Immature natural killer cell (primary cell): ENCODE data around the gene PRMT3. TPM values are rescaled to one million over a fixed set of nuclear protein-coding genes. Genes with fewer than 3 reads are reported as not detected.
"Not testable (repeated sequence)": the region's sequence is repeated elsewhere in the genome, so short reads cannot be mapped to it uniquely, and the experiment has no call there.

ENCODE experiments used
- DNase-seq, 3 donors: peaks; one replicate each; pipeline ENCODE4 v3.0.0; 2022; ENCODE audit warnings: mixed read lengths in 1 of 3
- H3K27ac Mint-ChIP-seq, 6 donors: one replicate each; pipeline ENCODE4 v1.8.0; 2020; ENCODE audit warnings: mixed read lengths in 6 of 6, mild to moderate bottlenecking in 5 of 6, inconsistent platforms in 4 of 6, moderate library complexity in 3 of 6
- H3K27me3 Mint-ChIP-seq, 3 donors: one replicate each; pipeline ENCODE4 v1.8.0; 2020 to 2021; ENCODE audit warnings: low read depth in 3 of 3, mild to moderate bottlenecking in 3 of 3, mixed read lengths in 3 of 3, moderate library complexity in 3 of 3, inconsistent platforms in 1 of 3
- H3K36me3 Mint-ChIP-seq, 3 donors: one replicate each; pipeline ENCODE4 v1.8.0; 2020; ENCODE audit warnings: mixed read lengths in 3 of 3, inconsistent platforms in 2 of 3, mild to moderate bottlenecking in 2 of 3
- H3K4me1 Mint-ChIP-seq, 2 donors: one replicate each; pipeline ENCODE4 v1.8.0; 2020; ENCODE audit warnings: inconsistent platforms in 2 of 2, mild to moderate bottlenecking in 2 of 2, mixed read lengths in 2 of 2, moderate library complexity in 1 of 2
- H3K4me3 Mint-ChIP-seq, 5 donors: one replicate each; pipeline ENCODE4 v1.8.0; 2020; ENCODE audit warnings: mild to moderate bottlenecking in 5 of 5, mixed read lengths in 5 of 5, inconsistent platforms in 3 of 5, moderate library complexity in 3 of 5
- H3K9me3 Mint-ChIP-seq, 6 donors: one replicate each; pipeline ENCODE4 v1.8.0; 2020; ENCODE audit warnings: mild to moderate bottlenecking in 6 of 6, mixed read lengths in 6 of 6, inconsistent platforms in 4 of 6, moderate library complexity in 3 of 6
- polyA plus RNA-seq, 3 donors: library from polyadenylated mRNA; unstranded; fragments of 300-500 nt; fragmentation: Illumina TruSeq; gene quantifications; one replicate each; pipeline ENCODE4 v1.2.3, GENCODE V29; 2021

The PRMT3 gene
- polyA plus RNA-seq, 3 donors from 2014 or later = 4.2 to 5.1 (median 5.0) TPM

DNA sequence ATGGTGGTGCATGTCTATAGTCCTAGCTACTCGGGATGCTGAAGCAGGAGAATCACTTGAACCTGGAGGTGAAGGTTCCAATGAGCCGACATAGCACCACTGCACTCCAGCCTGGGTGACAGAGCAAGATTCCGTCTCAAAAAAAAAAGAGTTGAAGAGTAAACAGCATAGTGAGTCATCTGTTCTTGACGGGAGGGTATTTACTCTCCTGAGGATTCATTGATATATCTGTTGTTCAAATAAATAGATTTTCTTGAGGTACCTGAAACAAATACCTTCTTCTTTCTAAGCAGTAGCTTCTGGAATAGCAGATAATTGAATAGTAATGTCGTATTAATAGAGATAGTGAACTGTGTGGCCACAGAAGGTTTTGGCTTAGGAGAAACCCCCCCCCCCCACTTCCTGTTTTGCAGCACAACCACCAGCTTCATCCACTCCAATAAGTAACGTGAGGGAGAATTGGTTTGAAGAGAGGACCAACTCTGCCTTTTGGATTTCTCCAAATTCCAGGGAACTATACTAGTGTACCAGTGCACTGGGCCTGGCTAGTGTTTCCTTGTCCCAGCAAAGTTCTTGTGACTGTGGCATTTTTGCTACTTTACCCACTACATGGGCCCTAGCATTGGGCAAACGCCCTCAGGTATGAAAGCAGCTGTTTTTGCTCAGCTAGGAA, 90.0 kb downstream of the PRMT3 start:
- peak overlapping the region; percentile 7 to 47 (median 32) for H3K27ac Mint-ChIP-seq

DNA sequence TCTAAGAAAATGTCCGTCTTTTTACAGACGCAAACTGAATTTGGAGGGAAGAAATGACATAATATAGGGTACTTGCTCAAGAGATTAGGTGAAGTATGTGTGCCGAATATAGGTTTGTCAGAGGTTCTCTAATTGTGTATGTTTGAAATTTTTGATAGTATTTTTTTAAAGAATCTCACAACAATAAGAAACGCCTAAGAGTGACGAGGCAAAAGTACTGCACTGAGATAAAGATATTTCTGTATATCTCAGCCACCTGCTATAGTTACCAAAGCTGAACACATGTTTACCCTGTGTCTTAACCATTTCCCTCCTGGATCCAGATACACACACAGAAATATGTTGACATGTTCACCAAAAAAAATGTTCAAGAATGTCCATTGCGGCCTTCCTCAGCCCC, 92.0 kb downstream of the PRMT3 start:
- Mint-ChIP-seq H3K36me3 (peaks cover 10 to 33% (median 16%) of the 10 kb centered on the region in 3 donors), H3K4me3 (no peak overlapping the region), H3K9me3 (no peaks in the 10 kb centered on the region), H3K27me3 (peaks cover 0 to 2% (median 1%) of the 10 kb centered on the region in 3 donors), H3K27ac (no peak overlapping the region), H3K4me1 (peaks cover 8 to 16% of the 10 kb centered on the region in 2 donors)
- DNase-seq = no peak

More for the DNA sequence above, 90.0 kb downstream of the PRMT3 start:
- Mint-ChIP-seq H3K4me3 (no peak overlapping the region), H3K4me1 (peaks cover 10 to 21% of the 10 kb centered on the region in 2 donors), H3K36me3 (peaks cover 11 to 23% (median 13%) of the 10 kb centered on the region in 3 donors), H3K9me3 (no peaks in the 10 kb centered on the region), H3K27me3 (peaks cover 1 to 2% (median 2%) of the 10 kb centered on the region in 3 donors)
- no peak for DNase-seq

DNA sequence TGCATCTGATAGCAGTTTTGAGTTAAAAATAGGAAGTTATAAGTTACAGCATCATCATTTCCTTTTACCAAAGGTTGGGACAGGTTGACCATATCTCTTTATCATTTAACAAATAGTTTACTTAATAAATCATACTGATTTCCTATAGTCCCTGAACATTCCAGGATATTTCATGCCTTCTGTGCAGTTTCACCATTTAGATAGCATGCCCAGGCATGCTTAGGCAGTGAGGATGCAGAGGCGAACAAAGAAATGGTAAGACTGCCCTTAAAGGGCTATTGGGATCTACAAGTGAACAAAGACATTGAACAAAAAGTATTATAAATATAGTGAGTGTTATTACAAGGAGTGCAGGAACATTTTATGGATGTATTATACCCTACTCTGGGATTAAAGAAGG, 96.4 kb downstream of the PRMT3 start:
- no peaks in the 10 kb centered on the region for H3K4me1 Mint-ChIP-seq
- H3K27ac Mint-ChIP-seq = no peak overlapping the region
- peaks cover 0 to 25% (median 14%) of the 10 kb centered on the region in 3 donors for H3K36me3 Mint-ChIP-seq
- no peak overlapping the region for H3K4me3 Mint-ChIP-seq
- no peak for DNase-seq
- H3K9me3 Mint-ChIP-seq = no peaks in the 10 kb centered on the region
- no peaks in the 10 kb centered on the region for H3K27me3 Mint-ChIP-seq

DNA sequence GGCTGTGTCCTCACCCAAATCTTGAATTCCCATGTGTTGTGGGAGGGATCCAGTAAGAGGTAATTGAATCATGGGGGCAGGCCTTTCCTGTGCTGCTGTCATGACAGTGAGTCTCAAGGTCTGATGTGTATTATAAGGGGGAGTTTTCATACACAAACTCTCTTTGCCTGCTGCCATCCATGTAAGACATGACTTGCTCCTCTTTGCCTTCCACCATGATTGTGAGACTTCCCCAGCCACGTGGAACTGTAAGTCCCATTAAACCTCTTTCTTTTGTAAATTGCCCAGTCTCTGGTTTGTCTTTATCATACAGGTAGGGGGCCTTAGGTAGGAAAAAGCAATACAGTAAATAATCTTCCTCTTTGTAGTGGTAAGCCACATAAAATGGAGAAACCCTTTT, 96.9 kb downstream of the PRMT3 start:
- H3K36me3 Mint-ChIP-seq = peaks cover 0 to 24% (median 14%) of the 10 kb centered on the region in 3 donors
- not testable (repeated sequence) for DNase-seq, H3K27me3 Mint-ChIP-seq, H3K9me3 Mint-ChIP-seq, H3K4me3 Mint-ChIP-seq, H3K27ac Mint-ChIP-seq, H3K4me1 Mint-ChIP-seq

- no peak for DNase-seq
- H3K9me3 Mint-ChIP-seq = no peaks in the 10 kb centered on the region
- H3K4me3 Mint-ChIP-seq = no peak overlapping the region
- H3K27me3 Mint-ChIP-seq = no peaks in the 10 kb centered on the region
- H3K36me3 Mint-ChIP-seq = peaks cover 0 to 12% (median 8%) of the 10 kb centered on the region in 3 donors
- no peak overlapping the region for H3K27ac Mint-ChIP-seq
- peaks cover 0 to 1% of the 10 kb centered on the region in 2 donors for H3K4me1 Mint-ChIP-seq
These were observed 100.8 kb downstream of the PRMT3 start for GRCh38 chr11:20488352-20488751.

DNA sequence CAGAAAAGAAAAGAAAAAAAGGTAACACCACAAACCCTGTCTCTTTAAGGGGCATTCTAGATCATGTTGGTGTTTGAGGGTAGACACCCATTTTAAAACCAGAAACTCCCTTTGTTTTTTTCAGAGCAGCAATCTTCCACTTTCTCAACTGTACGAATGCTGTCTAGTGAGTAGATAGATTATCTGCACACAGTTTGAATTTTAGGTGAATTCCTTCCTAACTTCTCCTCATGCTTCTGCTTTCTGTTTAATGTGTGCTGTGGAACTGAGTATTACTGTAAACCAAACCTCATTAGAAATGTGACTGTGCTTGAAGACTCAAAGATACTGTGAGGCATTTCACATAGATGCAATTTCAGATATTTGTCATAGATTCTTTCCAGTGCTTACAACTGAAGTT, 102.4 kb downstream of the PRMT3 start:
- H3K27ac Mint-ChIP-seq = no peak overlapping the region

GRCh38 chr11:20493340-20493739, 105.8 kb downstream of the PRMT3 start:
- peaks cover 0 to 1% of the 10 kb centered on the region in 2 donors for H3K4me1 Mint-ChIP-seq
- DNase-seq = no peak
- H3K36me3 Mint-ChIP-seq = peaks cover 16 to 20% (median 19%) of the 10 kb centered on the region in 3 donors
- H3K27ac Mint-ChIP-seq = no peak overlapping the region
- no peaks in the 10 kb centered on the region for H3K9me3 Mint-ChIP-seq
- no peak overlapping the region for H3K4me3 Mint-ChIP-seq
- no peaks in the 10 kb centered on the region for H3K27me3 Mint-ChIP-seq

More for the DNA sequence above, 102.4 kb downstream of the PRMT3 start:
- Mint-ChIP-seq H3K36me3 (peaks cover 0 to 4% (median 3%) of the 10 kb centered on the region in 3 donors), H3K4me3 (no peak overlapping the region), H3K4me1 (peaks cover 0 to 1% of the 10 kb centered on the region in 2 donors), H3K27me3 (no peaks in the 10 kb centered on the region), H3K9me3 (no peaks in the 10 kb centered on the region)
- DNase-seq = no peak

DNA sequence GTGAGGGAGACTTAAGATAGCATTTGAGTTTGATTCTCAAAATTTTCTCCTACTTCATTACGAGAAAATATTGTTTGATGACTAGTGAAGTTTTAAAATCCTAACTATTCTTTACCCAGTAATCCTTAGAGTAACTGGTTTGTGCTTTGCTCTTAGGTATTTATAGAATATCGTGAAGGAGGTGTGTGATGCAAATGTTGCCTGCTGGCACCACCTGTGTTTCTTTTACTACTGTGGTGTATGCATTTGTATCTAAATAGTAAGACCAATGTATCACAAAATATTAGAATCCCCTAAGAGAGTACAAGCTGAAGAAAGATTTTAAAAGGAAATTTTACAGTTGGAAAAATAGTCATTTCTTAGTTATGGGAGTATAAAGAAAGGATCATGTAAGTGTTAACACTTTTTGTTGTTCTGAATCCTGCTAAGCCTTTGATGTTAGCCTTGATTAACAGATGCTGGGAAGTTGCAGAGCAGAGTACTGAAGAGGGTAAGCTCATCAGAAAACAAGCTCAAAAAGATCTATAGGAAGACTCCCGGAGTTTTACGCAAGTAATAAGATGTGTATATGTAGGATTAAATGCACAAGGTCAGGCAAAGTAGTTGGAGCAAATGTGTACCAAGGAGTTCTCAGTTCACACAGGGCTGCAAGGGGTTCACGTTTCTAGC, 109.7 kb downstream of the PRMT3 start:
- Mint-ChIP-seq H3K4me3 (no peak overlapping the region), H3K9me3 (no peaks in the 10 kb centered on the region), H3K4me1 (no peaks in the 10 kb centered on the region), H3K36me3 (peaks cover 13 to 31% (median 19%) of the 10 kb centered on the region in 3 donors), H3K27ac (no peak overlapping the region), H3K27me3 (no peaks in the 10 kb centered on the region)
- DNase-seq = no peak

DNA sequence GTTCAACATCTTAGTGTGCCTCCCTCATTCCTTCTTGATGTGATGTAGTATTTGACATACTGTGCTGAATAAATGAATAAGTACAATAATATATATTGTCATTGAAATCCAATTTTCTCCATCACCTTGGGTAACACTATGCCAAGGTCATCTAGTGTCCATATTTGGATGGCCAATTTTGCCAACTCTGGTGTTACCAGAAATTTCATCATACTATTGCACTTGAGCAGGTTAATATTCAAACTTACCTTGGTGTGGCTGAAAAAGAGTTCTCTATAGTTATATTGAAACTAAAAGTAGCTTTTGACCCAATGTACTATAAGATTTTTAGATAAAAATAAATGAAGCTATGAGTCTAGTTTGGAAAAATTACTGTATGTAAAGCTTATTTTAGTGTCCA, 113.7 kb downstream of the PRMT3 start:
- Mint-ChIP-seq H3K9me3 (no peaks in the 10 kb centered on the region), H3K36me3 (peaks cover 17 to 44% (median 30%) of the 10 kb centered on the region in 3 donors), H3K4me3 (no peak overlapping the region), H3K4me1 (no peaks in the 10 kb centered on the region), H3K27ac (peak overlapping the region in 1 of 6 donors; percentile 58), H3K27me3 (no peaks in the 10 kb centered on the region)
- no peak for DNase-seq

DNA sequence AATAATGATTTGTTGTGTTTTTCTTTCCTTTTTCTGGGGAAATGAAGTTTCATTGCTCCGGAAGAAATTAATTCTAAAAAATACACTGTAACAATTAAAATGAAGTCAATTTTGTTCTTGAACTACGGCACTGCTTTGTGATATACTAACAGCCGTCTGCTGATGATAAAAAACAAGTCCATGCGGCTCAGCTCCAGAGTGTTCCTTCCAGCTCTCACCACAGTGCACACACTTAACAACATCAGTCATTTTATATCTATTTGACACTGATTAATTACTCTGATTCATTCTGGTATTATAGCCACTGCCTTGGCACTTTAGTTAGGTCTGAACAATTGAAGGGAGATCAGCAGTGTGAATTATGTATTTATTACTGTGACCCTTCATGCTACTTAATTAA, 114.5 kb downstream of the PRMT3 start:
- DNase-seq = no peak
- H3K4me1 Mint-ChIP-seq = no peaks in the 10 kb centered on the region

DNA sequence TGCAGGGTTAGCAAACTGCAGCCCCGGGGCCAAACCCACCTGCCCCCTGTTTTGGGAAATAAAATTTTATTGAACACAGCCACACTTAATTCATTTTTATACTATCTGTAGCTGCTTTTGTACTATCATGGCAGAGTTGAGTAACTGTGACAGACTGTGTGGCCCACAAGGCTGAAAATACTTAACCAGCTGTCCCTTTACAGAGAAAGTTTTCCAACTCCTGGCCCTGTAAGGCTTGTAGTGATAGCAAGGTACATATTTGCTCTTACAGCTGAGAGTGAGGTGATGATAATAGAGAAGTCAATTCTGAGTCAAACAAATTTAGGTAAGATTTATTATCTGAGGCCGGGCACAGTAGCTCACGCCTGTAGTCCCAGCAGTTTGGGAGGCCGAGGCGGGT, 124.5 kb downstream of the PRMT3 start:
- no peak overlapping the region for H3K4me3 Mint-ChIP-seq
- H3K4me1 Mint-ChIP-seq = no peaks in the 10 kb centered on the region
- DNase-seq = no peak
- no peaks in the 10 kb centered on the region for H3K9me3 Mint-ChIP-seq
- H3K27ac Mint-ChIP-seq = no peak overlapping the region
- H3K36me3 Mint-ChIP-seq = peaks cover 3 to 24% (median 8%) of the 10 kb centered on the region in 3 donors
- H3K27me3 Mint-ChIP-seq = peaks cover 0 to 1% (median 0%) of the 10 kb centered on the region in 3 donors

More for the DNA sequence above, 114.5 kb downstream of the PRMT3 start:
- Mint-ChIP-seq H3K27ac (no peak overlapping the region), H3K27me3 (no peaks in the 10 kb centered on the region), H3K4me3 (no peak overlapping the region), H3K36me3 (peaks cover 17 to 45% (median 29%) of the 10 kb centered on the region in 3 donors), H3K9me3 (no peaks in the 10 kb centered on the region)

GRCh38 chr11:20512869-20513268, 125.4 kb downstream of the PRMT3 start:
- Mint-ChIP-seq H3K9me3 (no peaks in the 10 kb centered on the region), H3K27me3 (peaks cover 0 to 1% (median 0%) of the 10 kb centered on the region in 3 donors), H3K36me3 (peaks cover 3 to 20% (median 4%) of the 10 kb centered on the region in 3 donors), H3K4me3 (no peak overlapping the region), H3K27ac (no peak overlapping the region), H3K4me1 (no peaks in the 10 kb centered on the region)
- no peak for DNase-seq

GRCh38 chr11:20518323-20518834, 130.9 kb downstream of the PRMT3 start:
- no peak overlapping the region for H3K27ac Mint-ChIP-seq
- no peak for DNase-seq
- no peaks in the 10 kb centered on the region for H3K4me1 Mint-ChIP-seq
- H3K27me3 Mint-ChIP-seq = peaks cover 0 to 3% (median 2%) of the 10 kb centered on the region in 3 donors
- H3K9me3 Mint-ChIP-seq = peaks cover 0 to 2% (median 0%) of the 10 kb centered on the region in 6 donors
- no peak overlapping the region for H3K4me3 Mint-ChIP-seq
- no peaks in the 10 kb centered on the region for H3K36me3 Mint-ChIP-seq

DNA sequence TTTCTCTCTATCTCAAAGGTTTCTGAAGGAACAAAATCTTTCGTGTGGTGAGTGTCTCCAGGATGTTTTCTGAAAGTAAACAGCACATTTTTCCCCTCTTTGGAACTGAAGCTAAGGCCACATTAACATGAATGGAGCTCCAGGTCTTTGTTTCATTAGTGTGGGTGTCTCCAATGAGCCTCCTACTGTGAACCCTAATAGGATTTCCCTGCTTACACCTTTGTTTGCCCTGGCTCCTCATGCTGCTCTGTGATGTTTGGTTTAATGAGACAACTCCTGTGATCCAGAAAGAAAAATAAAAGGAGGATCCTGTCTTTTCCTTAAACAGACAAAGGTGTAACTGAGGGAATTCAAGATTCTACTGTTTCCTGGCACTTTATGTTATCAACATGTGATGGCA, 135.0 kb downstream of the PRMT3 start:
- no peak for DNase-seq
- Mint-ChIP-seq H3K4me1 (no peaks in the 10 kb centered on the region), H3K27ac (no peak overlapping the region), H3K9me3 (peaks cover 0 to 2% (median 0%) of the 10 kb centered on the region in 6 donors), H3K4me3 (no peak overlapping the region), H3K36me3 (no peaks in the 10 kb centered on the region), H3K27me3 (peaks cover 1 to 3% (median 2%) of the 10 kb centered on the region in 3 donors)
